Testis (tissue), 3 donors: ENCODE measurements around the gene CREB3L4. TPM values are rescaled to one million over a fixed set of nuclear protein-coding genes. Genes with fewer than 3 reads are reported as not detected.

Source experiments
- DNase-seq: peaks from one replicate; pipeline ENCODE4 v3.0.0-alpha.2; 2019
- H3K27ac ChIP-seq, 2 donors: fragments of 200-600 bp; sonication (generic); one replicate each; pipeline ENCODE4 v1.5.1; 2019
- H3K27me3 ChIP-seq: fragments of 200-600 bp; sonication (generic); one replicate; pipeline ENCODE4 v1.5.1; 2019
- H3K36me3 ChIP-seq: fragments of 200-600 bp; sonication (generic); one replicate; pipeline ENCODE4 v1.5.1; 2017; ENCODE audit warnings: low read depth; ENCODE audit errors: missing control alignments
- H3K4me1 ChIP-seq: fragments of 200-600 bp; sonication (generic); one replicate; pipeline ENCODE4 v1.5.1; 2019
- H3K4me3 ChIP-seq, 2 donors: fragments of 200-600 bp; sonication (generic); one replicate each; pipeline ENCODE4 v1.5.1; 2017 to 2019
- H3K9me3 ChIP-seq: fragments of 200-600 bp; sonication (generic); one replicate; pipeline ENCODE4 v1.5.1; 2017
- POLR2A ChIP-seq: fragments of 450-650 bp; IDR thresholded peaks from one replicate; pipeline ENCODE4 v1.6.1; 2017; ENCODE audit warnings: antibody characterized with exemption, mild to moderate bottlenecking, moderate library complexity
- WGBS, 2 donors: methylation state at CpG; one replicate each; pipeline ENCODE4 v1.1.5; 2018; 5-methylcytosine and 5-hydroxymethylcytosine counted together
- intact Hi-C: fragments of 100-400 bp; cut with DNase I; formaldehyde crosslinking; loops from one replicate; pipeline ENCODE4 v1.15.1; 2023; ENCODE audit warnings: low total_unique reads
- polyA plus RNA-seq: library from polyadenylated mRNA; stranded (reverse); fragments of 350-450 nt; fragmentation: Illumina TruSeq; extraction: RNeasy Lipid Tissue Mini Kit (QIAGEN cat#74804); gene quantifications from one replicate; pipeline ENCODE4 v1.2.3, GENCODE V29; 2014; ENCODE audit warnings: low read depth, low replicate concordance; ENCODE audit not compliant: insufficient read depth
- total RNA-seq, 2 donors: library from RNA; depleted of rRNA; stranded (reverse); fragments of >200 nt; gene quantifications; one replicate each; pipeline ENCODE4 v1.2.3, GENCODE V29; 2016
- TF ChIP-seq, protein P1 (sequence below), 3 experiments: fragments of 450-650 bp in 2 of 3; fragments of 200-600 bp in 1 of 3; sonication (generic) in 1 of 3; IDR thresholded peaks; one replicate each; pipeline ENCODE4 v1.5.1; 2016 to 2019; ENCODE audit warnings: antibody characterized with exemption in 3 of 3, mild to moderate bottlenecking in 2 of 3, moderate library complexity in 1 of 3

CREB3L4 gene
- total and polyA plus RNA-seq, 3 donors from 2014 or later = 15.6 to 24.6 (median 22.2) TPM

DNA sequence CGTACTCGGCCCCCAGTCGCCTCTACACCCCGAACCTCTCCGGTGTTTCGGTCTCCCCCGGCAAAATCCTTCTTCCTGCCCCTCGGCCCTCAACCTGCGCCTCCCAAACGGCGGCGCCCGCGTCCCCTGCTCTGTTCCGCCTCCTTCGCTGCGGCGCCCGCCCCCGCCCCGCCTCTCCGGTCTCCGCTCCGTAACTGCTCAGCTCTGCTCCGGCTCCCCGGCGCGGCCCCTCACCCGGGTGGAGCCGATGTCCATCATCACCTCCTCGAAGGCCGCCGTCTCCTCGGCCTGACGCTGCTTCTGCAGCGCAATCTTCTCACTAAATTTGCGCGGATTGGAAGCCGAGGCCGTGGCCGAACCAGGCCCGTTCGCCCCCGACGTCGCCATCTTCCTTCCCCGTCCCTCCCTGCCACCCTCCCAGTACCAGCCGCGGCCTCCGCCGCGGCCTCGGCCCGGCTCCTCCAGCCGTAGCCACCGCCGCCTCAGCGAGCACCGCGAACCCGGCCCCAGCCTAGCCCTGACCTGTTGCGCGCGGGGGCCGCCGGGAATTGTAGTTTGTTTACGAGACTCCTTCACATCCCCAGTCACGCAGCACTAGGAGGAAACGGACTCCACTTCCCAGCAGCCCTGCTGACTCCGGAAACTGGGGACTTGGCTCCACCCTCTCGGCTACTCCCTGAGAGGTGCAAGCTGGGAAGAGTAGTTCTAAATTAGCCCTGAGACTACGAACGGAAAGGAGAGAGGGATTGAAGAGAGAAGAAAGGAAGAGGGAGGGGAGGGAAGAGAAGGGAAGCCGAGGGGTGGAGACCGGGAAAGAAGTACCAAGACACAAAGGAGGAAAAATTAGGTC lies 9.4 kb upstream of the CREB3L4 start, which contains the start of gene CRTC2:
TSS of gene CRTC2 (minus strand) at position 502 of the 850 bp plus-strand sequence. CDS start at position 387, 115 bp downstream.
- Histone ChIP-seq H3K27ac (peak within 1 kb of the TSS; percentile 94 to 96), H3K4me3 (peak within 1 kb of the TSS; percentile 94 to 99), H3K36me3 (no peaks in the 10 kb centered on the region), H3K9me3 (no peaks in the 10 kb centered on the region), H3K27me3 (no peaks in the 10 kb centered on the region), H3K4me1 (peaks cover 44% of the 10 kb centered on the region)
- WGBS, 2 donors = 0 to 1% methylated on average over 42 to 72 of the region's 75 CpGs
- TF ChIP-seq, protein P1, sequence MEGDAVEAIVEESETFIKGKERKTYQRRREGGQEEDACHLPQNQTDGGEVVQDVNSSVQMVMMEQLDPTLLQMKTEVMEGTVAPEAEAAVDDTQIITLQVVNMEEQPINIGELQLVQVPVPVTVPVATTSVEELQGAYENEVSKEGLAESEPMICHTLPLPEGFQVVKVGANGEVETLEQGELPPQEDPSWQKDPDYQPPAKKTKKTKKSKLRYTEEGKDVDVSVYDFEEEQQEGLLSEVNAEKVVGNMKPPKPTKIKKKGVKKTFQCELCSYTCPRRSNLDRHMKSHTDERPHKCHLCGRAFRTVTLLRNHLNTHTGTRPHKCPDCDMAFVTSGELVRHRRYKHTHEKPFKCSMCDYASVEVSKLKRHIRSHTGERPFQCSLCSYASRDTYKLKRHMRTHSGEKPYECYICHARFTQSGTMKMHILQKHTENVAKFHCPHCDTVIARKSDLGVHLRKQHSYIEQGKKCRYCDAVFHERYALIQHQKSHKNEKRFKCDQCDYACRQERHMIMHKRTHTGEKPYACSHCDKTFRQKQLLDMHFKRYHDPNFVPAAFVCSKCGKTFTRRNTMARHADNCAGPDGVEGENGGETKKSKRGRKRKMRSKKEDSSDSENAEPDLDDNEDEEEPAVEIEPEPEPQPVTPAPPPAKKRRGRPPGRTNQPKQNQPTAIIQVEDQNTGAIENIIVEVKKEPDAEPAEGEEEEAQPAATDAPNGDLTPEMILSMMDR (IDR thresholded peaks at IDR 0.05) = no peak
- no peak for TF ChIP-seq POLR2A
- intact Hi-C loops = no loop called here
- peak; percentile 100 for DNase-seq

DNA sequence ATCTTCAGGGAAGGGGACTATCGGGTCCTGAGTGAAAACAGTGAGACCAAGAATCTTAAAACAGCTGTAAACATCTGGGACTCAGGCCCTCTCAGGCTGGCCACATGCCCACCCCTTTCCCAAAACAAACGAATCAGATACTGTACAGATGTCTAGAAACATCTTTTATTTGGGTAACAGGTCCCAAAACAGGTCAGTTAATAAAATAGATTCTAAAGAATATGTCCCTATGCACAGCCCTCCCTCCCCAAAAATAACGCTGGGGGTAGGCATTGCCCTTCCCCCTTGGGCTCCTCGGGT lies 8.8 kb upstream of the CREB3L4 start:
- H3K4me3 ChIP-seq = peak overlapping the region; percentile 94 to 99
- no peaks in the 10 kb centered on the region for H3K9me3 ChIP-seq
- peak; percentile 33 for DNase-seq
- WGBS, 2 donors = 4 to 8% methylated on average over 4 of the region's 4 CpGs
- intact Hi-C loops = no loop called here
- H3K27me3 ChIP-seq = no peaks in the 10 kb centered on the region
- TF ChIP-seq, protein P1 (IDR thresholded peaks at IDR 0.05) = no peak
- no peak for TF ChIP-seq POLR2A
- no peaks in the 10 kb centered on the region for H3K36me3 ChIP-seq
- H3K27ac ChIP-seq = peak overlapping the region; percentile 76 to 96
- peaks cover 44% of the 10 kb centered on the region for H3K4me1 ChIP-seq

DNA sequence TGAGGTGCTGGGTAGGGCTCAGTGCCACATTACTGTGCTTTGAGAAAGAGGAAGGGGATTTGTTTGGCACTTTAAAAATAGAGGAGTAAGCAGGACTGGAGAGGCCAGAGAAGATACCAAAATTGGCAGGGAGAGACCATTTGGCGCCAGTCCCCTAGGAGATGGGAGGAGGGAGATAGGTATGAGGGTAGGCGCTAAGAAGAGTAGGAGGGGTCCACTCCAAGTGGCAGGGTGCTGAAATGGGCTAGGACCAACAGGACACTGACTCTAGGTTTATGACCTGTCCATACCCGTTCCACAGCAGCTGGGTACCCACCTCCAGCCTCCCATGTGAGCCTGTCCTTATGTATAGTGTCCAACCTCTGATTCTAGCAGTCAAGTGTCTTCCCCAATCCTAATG lies 8.2 kb upstream of the CREB3L4 start:
- 55 to 65% methylated on average over 3 of the region's 3 CpGs for WGBS, 2 donors
- H3K27me3 ChIP-seq = no peaks in the 10 kb centered on the region
- no peak for DNase-seq
- H3K4me3 ChIP-seq = no peak overlapping the region
- peak overlapping the region; percentile 76 to 96 for H3K27ac ChIP-seq
- intact Hi-C loops = no loop called here
- peaks cover 48% of the 10 kb centered on the region for H3K4me1 ChIP-seq
- no peaks in the 10 kb centered on the region for H3K36me3 ChIP-seq
- TF ChIP-seq, protein P1 (IDR thresholded peaks at IDR 0.05) = no peak
- TF ChIP-seq POLR2A = no peak
- H3K9me3 ChIP-seq = no peaks in the 10 kb centered on the region

DNA sequence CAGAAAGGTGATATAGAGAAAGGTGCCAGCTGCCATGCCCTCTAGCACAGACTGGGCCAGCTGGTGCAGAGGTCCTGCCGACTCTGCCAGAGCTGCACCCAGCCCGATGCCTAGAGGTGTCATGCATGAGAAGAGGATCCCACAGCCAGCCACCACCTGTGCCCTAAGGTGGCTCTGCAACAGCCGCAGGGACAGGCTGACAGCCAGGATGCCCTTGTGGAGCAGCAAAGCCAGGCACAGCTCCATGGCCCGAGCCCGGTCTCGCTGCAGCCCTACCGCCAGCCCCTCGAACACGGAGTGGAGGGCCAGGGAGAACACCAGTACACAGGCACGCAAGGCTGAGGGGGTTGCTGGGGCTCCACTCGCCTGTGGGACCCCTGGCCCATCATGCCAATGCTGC lies 7.5 kb upstream of the CREB3L4 start:
- H3K4me1 ChIP-seq = peaks cover 55% of the 10 kb centered on the region
- 91 to 93% methylated on average over 8 to 11 of the region's 11 CpGs for WGBS, 2 donors
- intact Hi-C loops = no loop called here
- H3K27me3 ChIP-seq = no peaks in the 10 kb centered on the region
- no peak overlapping the region for H3K4me3 ChIP-seq
- DNase-seq = no peak
- TF ChIP-seq, protein P1 (IDR thresholded peaks at IDR 0.05) = no peak
- TF ChIP-seq POLR2A = no peak
- H3K9me3 ChIP-seq = no peaks in the 10 kb centered on the region
- peak overlapping the region; percentile 76 to 96 for H3K27ac ChIP-seq
- H3K36me3 ChIP-seq = no peaks in the 10 kb centered on the region
